Measurements from ENCODE around the gene IL17RE.

DNA sequence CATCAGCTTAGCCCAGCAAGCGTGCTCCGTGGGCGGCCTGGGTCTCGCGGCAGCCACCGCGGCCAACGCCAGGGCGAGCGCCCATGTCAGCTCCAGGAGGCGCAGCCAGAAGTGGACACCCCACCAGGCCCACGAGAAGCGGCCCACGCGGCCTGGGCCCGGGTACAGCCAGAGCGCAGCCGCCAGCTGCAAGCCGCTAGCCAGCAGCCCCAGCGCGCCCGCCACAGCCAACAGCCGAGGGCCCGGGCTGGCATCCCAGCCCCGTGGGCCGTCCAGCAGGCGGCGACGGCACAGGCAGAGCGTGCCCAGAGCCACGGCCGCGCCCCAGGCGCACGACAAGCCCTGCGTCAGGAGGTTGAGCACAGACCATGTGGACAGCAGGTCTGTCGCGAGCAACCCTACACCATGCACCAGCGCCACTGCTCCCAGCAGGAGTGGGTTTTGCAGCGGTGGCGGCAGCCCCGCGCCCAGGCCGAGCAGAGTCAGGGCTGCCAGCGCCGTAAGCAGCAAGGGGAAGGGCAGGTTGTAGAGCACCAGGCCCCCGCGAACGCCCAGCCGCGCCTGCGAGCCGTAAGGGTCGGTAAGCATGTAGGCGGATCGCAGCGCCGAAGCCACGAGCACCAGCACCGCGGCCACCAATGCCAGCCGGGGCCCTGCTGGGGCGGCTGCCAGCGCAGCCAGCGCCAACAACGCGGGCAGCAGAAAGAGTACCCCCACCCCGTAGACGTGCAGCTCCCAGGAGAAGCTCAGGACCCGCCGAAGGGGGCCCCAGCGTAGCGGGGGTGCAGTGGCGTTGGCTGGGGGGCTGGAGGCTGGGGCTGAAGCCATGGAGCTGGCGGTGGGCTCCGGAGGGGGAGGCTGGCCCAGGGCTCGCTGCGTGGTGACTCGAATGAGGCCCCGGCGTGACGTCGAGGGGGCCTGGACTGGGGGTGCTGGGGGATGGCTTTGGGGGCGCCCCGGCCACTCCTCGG, 44.7 kb downstream of the IL17RE start:
- TF ChIP-seq, protein P1, sequence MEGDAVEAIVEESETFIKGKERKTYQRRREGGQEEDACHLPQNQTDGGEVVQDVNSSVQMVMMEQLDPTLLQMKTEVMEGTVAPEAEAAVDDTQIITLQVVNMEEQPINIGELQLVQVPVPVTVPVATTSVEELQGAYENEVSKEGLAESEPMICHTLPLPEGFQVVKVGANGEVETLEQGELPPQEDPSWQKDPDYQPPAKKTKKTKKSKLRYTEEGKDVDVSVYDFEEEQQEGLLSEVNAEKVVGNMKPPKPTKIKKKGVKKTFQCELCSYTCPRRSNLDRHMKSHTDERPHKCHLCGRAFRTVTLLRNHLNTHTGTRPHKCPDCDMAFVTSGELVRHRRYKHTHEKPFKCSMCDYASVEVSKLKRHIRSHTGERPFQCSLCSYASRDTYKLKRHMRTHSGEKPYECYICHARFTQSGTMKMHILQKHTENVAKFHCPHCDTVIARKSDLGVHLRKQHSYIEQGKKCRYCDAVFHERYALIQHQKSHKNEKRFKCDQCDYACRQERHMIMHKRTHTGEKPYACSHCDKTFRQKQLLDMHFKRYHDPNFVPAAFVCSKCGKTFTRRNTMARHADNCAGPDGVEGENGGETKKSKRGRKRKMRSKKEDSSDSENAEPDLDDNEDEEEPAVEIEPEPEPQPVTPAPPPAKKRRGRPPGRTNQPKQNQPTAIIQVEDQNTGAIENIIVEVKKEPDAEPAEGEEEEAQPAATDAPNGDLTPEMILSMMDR (IDR thresholded peaks at IDR 0.05), result peak; percentile 18 to 83 (median 66)
- TF ChIP-seq POLR2A (IDR thresholded peaks at IDR 0.05), result peak in 1 of 2 donors; percentile 31

Measured in uterus (tissue), 2 donors.